CD4-positive, alpha-beta T cell (primary cell): ENCODE results near the gene AMDHD1. TPM values are rescaled to one million over a fixed set of nuclear protein-coding genes. Genes with fewer than 3 reads are reported as not detected.

Source experiments
- ATAC-seq: fragments of 200-7000 bp; cut with Tn5 transposase; one replicate; pipeline ENCODE4 v1.10.0; 2022; ENCODE audit warnings: mild to moderate bottlenecking; ENCODE audit not compliant: poor library complexity
- CTCF ChIA-PET: fragments of 350-600 bp; sonication (Branson Sonifier 250); formaldehyde crosslinking; loops from one replicate; lab custom pipeline; 2021; ENCODE audit warnings: antibody characterized with exemption, inconsistent platforms; lab: Charles Lee
- POLR2A ChIA-PET: fragments of 350-600 bp; sonication (Branson Sonifier 250); formaldehyde crosslinking; loops from one replicate; lab custom pipeline; 2021; ENCODE audit warnings: antibody characterized with exemption, inconsistent platforms; lab: Charles Lee
- DNase-seq, 14 experiments: peaks; one replicate each; pipeline ENCODE4 v3.0.0-alpha.2; 2013 to 2020; ENCODE audit warnings: mixed read lengths in 2 of 14
- H3K27ac ChIP-seq, 2 donors: one replicate each; pipeline versions ENCODE4 v1.5.1 to v1.7.0; 2013; ENCODE audit warnings: low read length in 2 of 2, low read depth in 1 of 2, mild to moderate bottlenecking in 1 of 2
- H3K27me3 ChIP-seq, 2 experiments: 1 replicate in 1 of 2; 2 replicates in 1 of 2; pipeline versions ENCODE4 v1.6.1 to v1.7.0; 2013; ENCODE audit warnings: low read length in 2 of 2, control low read depth in 1 of 2, mild to moderate bottlenecking in 1 of 2, moderate library complexity in 1 of 2; ENCODE audit not compliant: insufficient read depth in 2 of 2, control insufficient read depth in 1 of 2
- H3K36me3 ChIP-seq: one replicate; pipeline ENCODE4 v1.6.1; 2013; ENCODE audit warnings: low read length, control low read depth; ENCODE audit not compliant: insufficient read depth
- H3K4me1 ChIP-seq: one replicate; pipeline ENCODE4 v1.6.1; 2013; ENCODE audit warnings: low read length, control low read depth; ENCODE audit not compliant: insufficient read depth
- H3K4me3 ChIP-seq: one replicate; pipeline ENCODE4 v1.5.1; 2013; ENCODE audit warnings: mild to moderate bottlenecking, low read length, moderate library complexity
- H3K9me3 ChIP-seq, 2 experiments: 1 replicate in 1 of 2; 2 replicates in 1 of 2; pipeline versions ENCODE4 v1.6.1 to v1.7.0; 2013; ENCODE audit warnings: low read length in 2 of 2, mild to moderate bottlenecking in 2 of 2, control low read depth in 1 of 2, moderate library complexity in 1 of 2; ENCODE audit not compliant: control insufficient read depth in 1 of 2, insufficient read depth in 1 of 2
- H3K27ac Mint-ChIP-seq: one replicate; pipeline ENCODE4 v1.8.0; 2020; ENCODE audit warnings: mixed read lengths
- H3K27me3 Mint-ChIP-seq: one replicate; pipeline ENCODE4 v1.8.0; 2021; ENCODE audit warnings: mixed read lengths
- H3K36me3 Mint-ChIP-seq: one replicate; pipeline ENCODE4 v1.8.0; 2021; ENCODE audit warnings: low read depth, mixed read lengths
- H3K4me1 Mint-ChIP-seq: one replicate; pipeline ENCODE4 v1.8.0; 2021; ENCODE audit warnings: low read depth, mixed read lengths
- H3K4me3 Mint-ChIP-seq: one replicate; pipeline ENCODE4 v1.8.0; 2020; ENCODE audit warnings: mild to moderate bottlenecking, mixed read lengths
- H3K9me3 Mint-ChIP-seq: one replicate; pipeline ENCODE4 v1.8.0; 2020; ENCODE audit warnings: mixed read lengths
- CTCF ChIP-seq: fragments of 200-600 bp; IDR thresholded peaks from one replicate; pipeline ENCODE4 v1.8.0; 2022; ENCODE audit warnings: antibody characterized with exemption, mild to moderate bottlenecking
- intact Hi-C, 2 experiments: fragments of 100-400 bp; cut with DNase I in 1 of 2; cut with micrococcal nuclease in 1 of 2; formaldehyde crosslinking; loops; one replicate each; pipeline versions ENCODE4 v1.15.1 to v1.9.0; 2023 to 2025; cut with DNase I, micrococcal nuclease
- total RNA-seq, 174 experiments: library from RNA in 2 of 174; stranded (reverse) in 2 of 174; gene quantifications; one replicate each; pipeline ENCODE4 v1.2.3 and lab custom pipeline; 2021 to 2026

The AMDHD1 gene
- total RNA-seq, 2 experiments from 2014 or later = 0.78 to 0.91 TPM

- Histone ChIP-seq H3K4me1 (peaks cover 4% of the 10 kb centered on the region), H3K4me3 (no peak overlapping the region), H3K9me3 (no peaks in the 10 kb centered on the region), H3K36me3 (peaks cover 11% of the 10 kb centered on the region), H3K27me3 (no peaks in the 10 kb centered on the region), H3K27ac (no peak overlapping the region)
- DNase-seq (no peak), ATAC-seq (no peak)
- Mint-ChIP-seq H3K9me3 (no peaks in the 10 kb centered on the region), H3K27me3 (no peaks in the 10 kb centered on the region), H3K4me1 (no peaks in the 10 kb centered on the region), H3K4me3 (no peak overlapping the region), H3K27ac (no peak overlapping the region), H3K36me3 (peaks cover 12% of the 10 kb centered on the region)
- intact Hi-C loops = loop anchor here (5.0 to 10.0 kb wide), 2 partner anchors 880 to 882 kb away; no protein-coding TSS in a partner anchor
- ChIA-PET CTCF (interaction anchor here (1.5 to 2.0 kb wide), 3 partner anchors 15 to 79 kb away, joined by 3 to 24 read pairs (median 8); no protein-coding TSS in a partner anchor), POLR2A (interaction anchor here (1.6 kb wide), 1 partner anchor 55 kb away, joined by 4 read pairs; the partner anchor contains the start of gene CCDC38)
- no peak for TF ChIP-seq CTCF
These were observed 54.1 kb downstream of the AMDHD1 start for GRCh38 chr12:95997276-95997675.

DNA sequence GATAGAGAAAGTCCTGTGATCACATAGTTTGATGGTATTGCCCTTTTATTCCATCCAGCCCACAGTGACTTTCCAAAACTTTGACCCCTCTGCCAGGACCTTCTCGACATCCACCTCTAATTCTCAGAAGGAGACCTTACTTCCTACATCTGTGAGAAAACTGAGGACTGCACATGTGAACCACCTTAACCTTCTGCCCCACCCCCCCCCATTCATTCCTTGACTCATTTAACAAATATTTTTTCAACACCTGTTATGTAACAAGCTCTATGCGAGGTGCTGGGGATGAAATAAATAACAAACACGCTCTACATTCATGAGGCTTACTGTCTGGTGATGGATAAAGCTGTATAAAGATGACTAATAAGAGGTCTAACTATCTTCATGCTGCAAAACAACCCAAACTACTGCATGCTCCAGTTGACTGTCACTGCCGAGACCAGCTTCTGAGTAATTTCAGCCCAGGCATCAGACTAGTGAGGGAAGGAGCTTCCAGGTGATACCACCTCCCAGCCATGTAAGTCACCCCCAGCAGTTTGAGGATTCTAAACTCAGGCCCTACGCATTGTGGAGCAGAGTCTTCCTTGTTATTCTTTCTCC lies 54.9 kb downstream of the AMDHD1 start:
- TF ChIP-seq CTCF = no peak
- H3K27ac ChIP-seq = no peak overlapping the region
- no peak overlapping the region for H3K4me3 ChIP-seq
- H3K4me3 Mint-ChIP-seq = no peak overlapping the region
- H3K27me3 ChIP-seq = no peaks in the 10 kb centered on the region
- no peaks in the 10 kb centered on the region for H3K4me1 Mint-ChIP-seq
- no peak for DNase-seq
- no peak for ATAC-seq
- intact Hi-C loops = loop anchor here (1.0 to 10.0 kb wide), 3 partner anchors 80 to 883 kb away; no protein-coding TSS in a partner anchor
- peaks cover 4% of the 10 kb centered on the region for H3K4me1 ChIP-seq
- H3K36me3 Mint-ChIP-seq = peaks cover 19% of the 10 kb centered on the region
- no peaks in the 10 kb centered on the region for H3K27me3 Mint-ChIP-seq
- POLR2A ChIA-PET = interaction anchor here (1.0 kb wide), 1 partner anchor 37 kb away, joined by 5 read pairs; the partner anchor contains the start of gene LTA4H
- H3K36me3 ChIP-seq = peaks cover 18% of the 10 kb centered on the region
- CTCF ChIA-PET = interaction anchor here (0.6 to 2.1 kb wide), 13 partner anchors 8 to 798 kb away, joined by 3 to 24 read pairs (median 4); partner anchors contain the start of gene SNRPF
- H3K9me3 ChIP-seq = no peaks in the 10 kb centered on the region
- no peaks in the 10 kb centered on the region for H3K9me3 Mint-ChIP-seq
- H3K27ac Mint-ChIP-seq = no peak overlapping the region

DNA sequence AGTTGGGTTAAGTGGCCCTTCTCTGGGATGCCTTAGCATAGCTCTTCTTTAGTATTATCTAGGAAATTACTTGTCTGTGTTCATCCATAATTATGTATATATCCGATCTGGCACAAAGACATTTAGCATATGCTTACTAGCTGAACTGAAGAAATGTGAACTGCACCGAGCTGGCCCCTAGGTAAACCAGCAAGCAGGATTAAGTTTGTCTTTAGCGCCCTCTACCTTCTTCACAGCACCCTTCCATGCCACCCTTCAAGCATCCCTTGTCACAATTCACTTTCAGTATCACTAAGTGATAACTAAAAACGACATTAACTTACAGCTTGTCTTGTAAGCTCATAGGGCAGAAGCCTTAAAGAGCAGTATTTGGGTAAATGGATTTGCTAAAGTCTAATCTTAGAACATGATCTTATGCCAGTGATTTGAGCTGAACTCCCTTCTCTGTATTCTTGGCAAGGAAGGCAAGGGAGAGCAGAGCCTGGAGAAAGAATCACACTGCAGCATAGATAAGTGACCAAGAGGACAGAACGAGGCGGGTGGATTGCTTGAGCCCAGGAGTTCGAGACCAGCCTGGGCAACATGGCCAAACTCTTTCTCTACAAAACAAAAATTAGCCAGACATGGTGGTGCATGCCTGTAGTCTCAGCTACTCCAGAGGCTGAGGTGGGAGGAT lies 55.6 kb downstream of the AMDHD1 start:
- Mint-ChIP-seq H3K27me3 (no peaks in the 10 kb centered on the region), H3K36me3 (peaks cover 19% of the 10 kb centered on the region), H3K4me1 (no peaks in the 10 kb centered on the region), H3K9me3 (no peaks in the 10 kb centered on the region), H3K4me3 (no peak overlapping the region), H3K27ac (no peak overlapping the region)
- peak; percentile 67 for TF ChIP-seq CTCF
- no peaks in the 10 kb centered on the region for H3K9me3 ChIP-seq
- H3K4me1 ChIP-seq = peaks cover 4% of the 10 kb centered on the region
- DNase-seq = peak in 13 of 14 experiments; percentile 5 to 78 (median 20)
- ATAC-seq = peak; percentile 99
- CTCF ChIA-PET = interaction anchor here (0.6 to 2.1 kb wide), 13 partner anchors 8 to 799 kb away, joined by 3 to 24 read pairs (median 4); partner anchors contain the start of gene SNRPF
- POLR2A ChIA-PET = interaction anchor here (0.6 to 1.5 kb wide), 3 partner anchors 37 to 1418 kb away, joined by 3 to 5 read pairs (median 4); partner anchors contain the start of gene LTA4H
- intact Hi-C loops = loop anchor here (1.0 to 10.0 kb wide), 3 partner anchors 80 to 884 kb away; no protein-coding TSS in a partner anchor
- no peak overlapping the region for H3K27ac ChIP-seq
- H3K36me3 ChIP-seq = peaks cover 25% of the 10 kb centered on the region
- no peak overlapping the region for H3K4me3 ChIP-seq
- no peaks in the 10 kb centered on the region for H3K27me3 ChIP-seq
